Nephron progenitor cell (in vitro differentiated cells): ENCODE data around the gene KIF2A.

ENCODE experiments used
- DNase-seq: peaks from one replicate; pipeline ENCODE4 v3.0.0; 2021
- H3K27ac Mint-ChIP-seq: 2 replicates; pipeline ENCODE4 v1.8.0; 2021; ENCODE audit warnings: mild to moderate bottlenecking, moderate library complexity, mixed read lengths
- H3K27me3 Mint-ChIP-seq: 2 replicates; pipeline ENCODE4 v1.8.0; 2021; ENCODE audit warnings: mild to moderate bottlenecking, low read depth, mixed read lengths; ENCODE audit not compliant: poor library complexity
- H3K36me3 Mint-ChIP-seq: 2 replicates; pipeline ENCODE4 v1.8.0; 2021; ENCODE audit warnings: low read depth, mixed read lengths
- H3K4me1 Mint-ChIP-seq: 2 replicates; pipeline ENCODE4 v1.8.0; 2021; ENCODE audit warnings: mixed read lengths
- H3K4me3 Mint-ChIP-seq: 2 replicates; pipeline ENCODE4 v1.8.0; 2021; ENCODE audit warnings: mild to moderate bottlenecking, moderate library complexity, mixed read lengths
- H3K9me3 Mint-ChIP-seq: 2 replicates; pipeline ENCODE4 v1.8.0; 2021; ENCODE audit warnings: mild to moderate bottlenecking, moderate library complexity, mixed read lengths
- TF ChIP-seq, protein P1 (sequence below): fragments of 200-600 bp; sonication (generic); IDR thresholded peaks from 2 replicates; pipeline ENCODE4 v1.5.0; 2021; ENCODE audit warnings: antibody characterized with exemption

KIF2A gene

GRCh38 chr5:62265648-62266112, 40.3 kb upstream of the KIF2A start:
- peaks cover 11% of the 10 kb centered on the region for H3K4me1 Mint-ChIP-seq
- H3K9me3 Mint-ChIP-seq = no peaks in the 10 kb centered on the region
- H3K27me3 Mint-ChIP-seq = peaks cover 3% of the 10 kb centered on the region
- no peak overlapping the region for H3K4me3 Mint-ChIP-seq
- no peak for DNase-seq
- no peak overlapping the region for H3K27ac Mint-ChIP-seq
- TF ChIP-seq, protein P1, sequence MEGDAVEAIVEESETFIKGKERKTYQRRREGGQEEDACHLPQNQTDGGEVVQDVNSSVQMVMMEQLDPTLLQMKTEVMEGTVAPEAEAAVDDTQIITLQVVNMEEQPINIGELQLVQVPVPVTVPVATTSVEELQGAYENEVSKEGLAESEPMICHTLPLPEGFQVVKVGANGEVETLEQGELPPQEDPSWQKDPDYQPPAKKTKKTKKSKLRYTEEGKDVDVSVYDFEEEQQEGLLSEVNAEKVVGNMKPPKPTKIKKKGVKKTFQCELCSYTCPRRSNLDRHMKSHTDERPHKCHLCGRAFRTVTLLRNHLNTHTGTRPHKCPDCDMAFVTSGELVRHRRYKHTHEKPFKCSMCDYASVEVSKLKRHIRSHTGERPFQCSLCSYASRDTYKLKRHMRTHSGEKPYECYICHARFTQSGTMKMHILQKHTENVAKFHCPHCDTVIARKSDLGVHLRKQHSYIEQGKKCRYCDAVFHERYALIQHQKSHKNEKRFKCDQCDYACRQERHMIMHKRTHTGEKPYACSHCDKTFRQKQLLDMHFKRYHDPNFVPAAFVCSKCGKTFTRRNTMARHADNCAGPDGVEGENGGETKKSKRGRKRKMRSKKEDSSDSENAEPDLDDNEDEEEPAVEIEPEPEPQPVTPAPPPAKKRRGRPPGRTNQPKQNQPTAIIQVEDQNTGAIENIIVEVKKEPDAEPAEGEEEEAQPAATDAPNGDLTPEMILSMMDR = no peak
- H3K36me3 Mint-ChIP-seq = no peaks in the 10 kb centered on the region

DNA sequence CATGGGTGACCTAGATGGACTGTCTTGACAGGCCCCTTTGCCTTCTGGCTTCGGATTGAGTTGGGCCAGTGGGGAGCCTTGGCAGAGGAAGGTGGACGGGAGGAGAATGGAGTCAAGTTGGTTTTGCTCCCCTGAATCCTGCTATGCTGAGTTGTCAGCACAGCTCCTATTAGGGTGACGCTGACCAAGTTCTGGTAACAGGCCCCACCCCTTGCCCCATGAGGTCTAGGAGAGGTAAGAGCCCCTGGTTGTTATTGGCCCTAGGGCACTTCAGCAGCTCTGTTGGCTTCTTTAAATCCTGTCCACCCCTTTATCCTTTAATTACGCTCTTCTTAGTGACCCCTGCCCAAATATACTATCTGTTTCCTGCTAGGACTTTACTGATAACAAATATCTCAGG, 39.4 kb upstream of the KIF2A start:
- TF ChIP-seq, protein P1 = no peak
- H3K4me3 Mint-ChIP-seq = no peak overlapping the region
- peaks cover 11% of the 10 kb centered on the region for H3K4me1 Mint-ChIP-seq
- no peaks in the 10 kb centered on the region for H3K9me3 Mint-ChIP-seq
- no peak for DNase-seq
- no peak overlapping the region for H3K27ac Mint-ChIP-seq
- H3K27me3 Mint-ChIP-seq = peaks cover 3% of the 10 kb centered on the region
- H3K36me3 Mint-ChIP-seq = no peaks in the 10 kb centered on the region

DNA sequence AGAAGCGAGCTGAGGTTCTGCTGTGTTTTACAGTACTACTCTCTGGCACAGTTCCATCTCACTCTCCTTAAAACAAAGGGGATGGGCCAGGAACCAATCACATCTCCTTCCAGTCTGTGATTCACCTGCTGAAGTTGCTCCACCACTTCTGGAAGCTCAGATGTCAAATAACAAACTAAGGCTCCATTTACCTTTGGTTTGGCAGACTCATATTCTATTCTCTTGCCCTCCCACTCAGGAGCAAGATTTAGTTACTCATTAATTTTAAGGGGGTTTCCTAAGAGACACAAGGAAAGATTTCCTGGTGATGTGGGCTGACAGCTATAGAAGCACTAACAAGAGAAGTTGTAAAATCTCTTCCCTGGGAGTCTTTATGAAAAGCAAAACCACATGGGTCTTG, 37.8 kb upstream of the KIF2A start:
- Mint-ChIP-seq H3K27ac (no peak overlapping the region), H3K4me3 (no peak overlapping the region), H3K27me3 (peaks cover 4% of the 10 kb centered on the region), H3K4me1 (peaks cover 11% of the 10 kb centered on the region), H3K9me3 (no peaks in the 10 kb centered on the region), H3K36me3 (no peaks in the 10 kb centered on the region)
- no peak for DNase-seq
- TF ChIP-seq, protein P1 = no peak

DNA sequence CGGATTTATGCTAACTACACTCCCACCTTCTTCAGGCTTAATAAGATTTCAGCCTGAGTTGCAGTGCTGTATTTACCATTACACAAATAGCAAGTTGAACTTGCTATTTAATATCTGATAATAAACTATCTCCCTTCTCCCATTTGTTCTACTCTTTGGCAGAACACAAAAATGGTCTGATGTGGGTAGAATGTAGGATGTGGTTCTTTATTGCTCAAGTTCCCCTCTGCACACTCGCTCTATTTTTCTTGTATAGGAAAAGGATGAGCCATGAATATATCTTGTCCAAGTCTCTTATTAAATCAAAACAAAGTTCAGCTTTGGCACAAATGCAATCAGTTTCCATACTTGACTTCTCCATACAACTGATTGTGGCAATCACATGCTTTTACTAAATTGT, 37.2 kb upstream of the KIF2A start:
- H3K36me3 Mint-ChIP-seq = no peaks in the 10 kb centered on the region
- H3K27me3 Mint-ChIP-seq = peaks cover 4% of the 10 kb centered on the region
- H3K4me1 Mint-ChIP-seq = peaks cover 11% of the 10 kb centered on the region
- no peak overlapping the region for H3K4me3 Mint-ChIP-seq
- DNase-seq = no peak
- TF ChIP-seq, protein P1 = no peak
- H3K9me3 Mint-ChIP-seq = no peaks in the 10 kb centered on the region
- no peak overlapping the region for H3K27ac Mint-ChIP-seq

DNA sequence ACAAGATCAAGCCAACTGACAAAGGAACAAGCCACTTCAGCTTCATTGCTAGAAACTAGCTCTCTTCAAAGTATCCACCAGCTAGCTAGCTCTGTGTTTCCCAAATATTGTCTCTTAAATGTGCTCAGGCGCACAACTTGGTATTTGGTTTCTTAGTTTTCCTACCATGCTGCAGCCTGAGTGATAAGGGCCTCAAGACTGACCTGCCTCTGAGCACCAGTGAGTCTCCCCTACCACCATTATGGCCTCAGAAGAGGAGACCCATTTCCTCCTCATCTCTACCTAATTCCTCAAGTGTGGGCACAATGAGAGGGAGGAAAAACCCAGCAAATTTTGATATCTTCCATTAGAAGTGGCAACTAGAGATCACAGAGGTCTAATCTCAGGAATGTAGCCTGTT, 34.6 kb upstream of the KIF2A start:
- DNase-seq = no peak
- Mint-ChIP-seq H3K9me3 (no peaks in the 10 kb centered on the region), H3K27ac (no peak overlapping the region), H3K4me3 (no peak overlapping the region), H3K4me1 (peaks cover 11% of the 10 kb centered on the region), H3K27me3 (peaks cover 8% of the 10 kb centered on the region), H3K36me3 (no peaks in the 10 kb centered on the region)
- TF ChIP-seq, protein P1 = no peak

DNA sequence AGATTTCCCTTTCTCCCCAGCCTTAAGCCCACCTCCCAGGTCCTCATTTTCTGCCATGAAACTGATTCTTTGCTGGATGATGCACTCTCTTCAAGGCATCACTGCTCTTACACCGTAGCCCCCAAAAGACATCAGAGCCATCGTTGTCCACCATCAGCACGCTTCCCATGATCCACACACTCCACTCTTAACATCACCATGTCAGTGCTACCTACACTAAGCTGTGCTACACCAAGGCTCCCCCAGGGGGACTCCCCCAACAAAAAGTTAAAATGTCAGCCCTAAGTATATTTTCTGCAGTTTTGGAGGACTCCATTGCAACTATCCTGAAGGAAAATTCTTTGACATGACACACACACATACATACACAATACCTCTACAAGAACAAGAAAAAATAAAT, 34.1 kb upstream of the KIF2A start:
- peaks cover 8% of the 10 kb centered on the region for H3K27me3 Mint-ChIP-seq
- DNase-seq = no peak
- TF ChIP-seq, protein P1 = no peak
- no peaks in the 10 kb centered on the region for H3K9me3 Mint-ChIP-seq
- H3K36me3 Mint-ChIP-seq = no peaks in the 10 kb centered on the region
- no peak overlapping the region for H3K4me3 Mint-ChIP-seq
- H3K27ac Mint-ChIP-seq = no peak overlapping the region
- peaks cover 11% of the 10 kb centered on the region for H3K4me1 Mint-ChIP-seq
